Stimulated activated CD4-positive, alpha-beta T cell treated with anti-CD3 and anti-CD28 coated beads, Interleukin-2, amount 100 ng/mL, for 48 hours (primary cell): Measurements from ENCODE around the gene DNAH14.
"Not testable (repeated sequence)": the region's sequence is repeated elsewhere in the genome, so short reads cannot be mapped to it uniquely, and the experiment has no call there.

Experiments used
- DNase-seq, 2 donors: peaks; one replicate each; pipeline ENCODE4 v3.0.0-alpha.2; 2020

Gene DNAH14

DNA sequence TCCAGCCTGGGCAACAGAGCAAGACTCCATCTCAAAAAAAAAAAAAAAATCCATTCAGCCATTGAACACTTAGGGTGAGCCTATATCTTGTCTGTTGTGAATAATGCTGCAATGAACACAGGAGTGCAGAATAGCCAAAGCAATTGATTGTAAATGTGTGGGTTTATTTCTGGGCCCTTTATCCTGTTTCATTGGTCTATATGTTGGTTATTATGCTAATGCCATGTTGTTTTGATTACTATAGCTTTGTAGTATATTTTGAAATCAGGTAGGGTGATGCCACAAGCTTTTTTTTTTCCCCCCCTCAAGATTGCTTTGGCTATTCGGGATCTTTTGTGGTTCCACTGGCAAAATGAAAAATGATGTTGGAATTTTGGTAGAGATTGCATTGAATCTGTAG is 330.8 kb downstream of the DNAH14 start:
- no peak for DNase-seq

DNA sequence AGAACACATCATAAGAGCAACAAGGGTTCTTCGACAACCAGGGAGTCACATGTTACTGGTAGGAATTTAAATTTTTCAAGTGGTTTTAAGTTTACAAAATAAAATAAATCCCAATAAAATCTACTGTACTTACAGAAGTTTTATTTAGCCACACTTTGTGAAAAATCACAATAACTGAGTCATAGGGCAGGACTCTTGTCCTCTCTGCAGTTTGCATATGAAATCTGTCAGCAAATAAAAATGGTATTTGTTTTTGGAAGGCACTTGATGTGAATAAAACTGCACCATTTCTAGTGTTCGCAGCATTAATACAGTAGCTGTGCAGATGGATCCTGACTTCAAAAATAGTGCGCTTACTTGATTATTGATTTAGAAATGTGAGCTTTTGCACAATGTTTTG is 348.0 kb downstream of the DNAH14 start:
- no peak for DNase-seq

DNA sequence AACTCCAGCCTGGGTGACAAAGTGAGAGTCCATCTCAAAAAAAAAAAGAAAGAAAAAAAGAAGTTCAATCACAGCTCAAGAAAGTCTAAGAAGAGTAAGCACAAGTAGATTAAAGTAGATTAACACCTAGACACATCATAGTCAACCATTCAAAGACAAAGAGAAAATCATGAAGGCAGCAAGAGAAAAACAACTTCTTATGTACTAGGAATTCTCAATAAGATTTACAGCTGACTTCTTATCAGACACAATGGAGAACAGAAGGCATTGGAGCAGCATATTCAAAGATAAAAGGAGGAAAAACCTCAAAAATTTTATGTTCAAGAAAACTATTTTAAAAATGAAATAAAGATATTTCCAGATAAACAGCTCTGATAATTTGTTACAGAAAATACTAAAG is 351.1 kb downstream of the DNAH14 start:
- no peak for DNase-seq

DNA sequence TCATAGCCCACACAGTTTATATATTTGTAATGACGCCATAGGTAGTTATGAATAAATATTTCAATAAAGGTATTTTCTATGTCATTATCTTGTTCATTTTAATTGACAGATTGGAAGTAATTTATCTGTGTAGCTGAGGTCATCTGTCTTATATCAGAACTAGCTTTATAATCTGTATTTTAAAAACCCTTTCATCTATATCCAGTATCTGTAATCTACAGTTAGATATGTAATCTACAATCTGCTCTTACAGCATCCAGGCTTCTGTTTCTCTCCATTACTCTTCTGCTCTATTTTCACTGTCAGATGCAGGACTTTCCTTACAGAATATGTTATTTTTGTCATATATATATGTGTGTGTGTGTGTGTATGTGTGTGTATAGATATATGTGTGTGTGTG is 360.8 kb downstream of the DNAH14 start:
- DNase-seq, result no peak

DNA sequence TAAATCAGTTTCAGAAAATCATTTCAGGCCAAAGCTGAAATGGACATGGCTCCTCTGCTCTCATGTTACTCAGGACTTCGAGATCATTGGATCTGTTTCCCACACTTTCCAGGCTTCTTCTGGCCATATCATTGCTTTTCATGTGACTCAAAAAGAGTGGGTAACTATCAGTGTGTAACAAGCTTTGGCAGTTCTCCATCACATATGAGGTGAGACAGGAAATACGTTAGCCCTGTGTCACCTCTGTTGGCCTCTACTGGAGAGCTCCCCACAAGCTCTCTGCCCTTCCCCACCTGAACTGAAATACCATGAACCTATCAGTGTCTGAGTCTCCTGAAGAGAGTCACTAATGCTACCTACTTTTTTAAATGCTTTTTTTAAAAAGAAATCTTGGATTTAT is 370.1 kb downstream of the DNAH14 start:
- DNase-seq, result no peak

DNA sequence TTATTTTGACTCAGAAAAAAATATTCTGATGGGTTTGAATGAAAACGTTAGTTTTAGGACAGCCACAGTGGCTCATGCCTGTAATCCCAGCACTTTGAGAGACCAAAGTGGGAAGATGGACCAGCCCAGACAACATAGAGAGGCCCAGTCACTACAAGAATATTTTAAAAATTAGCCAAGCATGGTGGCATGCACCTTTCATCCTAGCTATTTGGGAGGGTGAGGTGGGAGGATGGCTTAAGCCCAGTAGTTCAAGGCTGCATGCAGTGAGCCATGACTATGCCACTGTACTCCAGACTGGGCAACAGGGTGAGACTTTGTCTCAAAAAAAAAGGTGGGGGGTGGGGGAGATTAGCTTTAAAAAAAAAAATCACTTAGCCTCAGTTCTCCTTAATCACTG is 370.9 kb downstream of the DNAH14 start:
- DNase-seq, result no peak

DNA sequence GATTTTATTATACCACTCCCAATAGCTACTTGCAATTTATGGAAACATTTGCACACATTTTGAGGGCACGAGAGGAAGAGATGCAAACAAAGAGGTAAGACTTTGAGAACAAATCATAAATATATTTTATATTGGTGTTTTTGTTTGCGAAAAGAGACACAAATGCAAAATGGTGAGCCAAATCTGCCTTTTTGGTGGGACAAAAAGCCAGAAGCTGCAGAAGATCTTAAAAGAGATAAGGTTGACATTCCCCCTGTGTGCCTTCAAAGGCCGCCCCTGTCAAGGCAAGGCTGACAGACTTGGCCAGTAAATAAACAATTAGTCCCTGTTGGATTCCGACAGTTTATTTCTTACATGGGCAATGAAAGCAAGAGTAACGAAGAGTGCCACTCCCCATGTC is 375.5 kb downstream of the DNAH14 start:
- DNase-seq, result no peak

DNA sequence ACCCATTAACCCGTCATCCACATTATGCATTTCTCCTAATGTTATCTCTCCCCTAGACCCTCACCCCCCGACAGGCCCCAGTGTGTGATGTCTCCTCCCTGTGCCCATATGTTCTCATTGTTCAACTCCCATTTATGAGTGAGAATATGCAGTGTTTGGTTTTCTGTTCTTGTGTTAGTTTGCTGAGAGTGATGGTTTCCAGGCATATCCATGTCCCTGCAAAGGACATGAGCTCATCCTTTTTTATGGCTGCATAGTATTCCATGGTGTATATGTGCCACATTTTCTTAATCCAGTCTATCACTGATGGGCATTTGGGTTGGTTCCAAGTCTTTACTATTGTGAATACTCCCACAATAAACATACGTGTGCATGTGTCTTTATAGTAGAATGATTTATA is 381.1 kb downstream of the DNAH14 start:
- not testable (repeated sequence) for DNase-seq

DNA sequence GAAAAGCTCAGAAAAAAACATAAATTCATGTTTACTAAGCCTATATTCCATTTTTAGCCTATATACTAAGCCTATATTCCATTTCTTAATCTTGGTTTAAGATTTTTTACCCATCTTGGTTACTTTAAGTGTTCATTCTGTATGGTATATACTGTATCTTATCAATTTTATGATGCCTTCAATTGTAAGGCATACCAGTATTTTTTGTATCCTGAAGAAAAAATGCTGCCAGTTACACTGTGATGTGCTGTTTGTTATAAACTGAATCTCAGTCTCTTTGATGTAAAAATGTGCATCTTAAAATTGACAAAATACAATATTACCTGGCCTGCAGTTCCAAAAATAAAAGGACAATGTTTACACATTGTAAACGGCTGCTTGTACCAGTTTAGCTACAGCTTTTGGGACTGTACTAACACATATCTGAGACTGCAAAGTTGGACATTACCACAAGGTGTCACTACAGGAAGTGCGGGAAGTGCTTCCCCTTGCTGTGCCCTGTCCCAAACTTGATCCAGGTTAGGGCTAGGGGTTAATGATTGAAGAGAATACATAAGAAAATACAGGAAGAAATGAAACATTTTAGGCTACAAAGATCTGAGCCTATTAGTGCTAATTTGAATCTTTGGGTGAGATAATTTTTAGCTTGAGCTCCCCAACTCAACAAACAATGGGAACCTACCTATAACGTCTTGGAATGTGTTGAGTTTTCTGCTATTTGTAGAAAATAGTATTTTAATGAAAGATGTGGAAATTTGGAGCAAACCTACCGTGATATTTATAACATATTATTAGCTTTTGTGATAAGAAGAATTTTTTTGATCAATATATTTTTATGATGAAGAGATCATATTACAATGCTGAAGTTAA is 389.5 kb downstream of the DNAH14 start:
- peak; percentile 7 to 25 for DNase-seq

DNA sequence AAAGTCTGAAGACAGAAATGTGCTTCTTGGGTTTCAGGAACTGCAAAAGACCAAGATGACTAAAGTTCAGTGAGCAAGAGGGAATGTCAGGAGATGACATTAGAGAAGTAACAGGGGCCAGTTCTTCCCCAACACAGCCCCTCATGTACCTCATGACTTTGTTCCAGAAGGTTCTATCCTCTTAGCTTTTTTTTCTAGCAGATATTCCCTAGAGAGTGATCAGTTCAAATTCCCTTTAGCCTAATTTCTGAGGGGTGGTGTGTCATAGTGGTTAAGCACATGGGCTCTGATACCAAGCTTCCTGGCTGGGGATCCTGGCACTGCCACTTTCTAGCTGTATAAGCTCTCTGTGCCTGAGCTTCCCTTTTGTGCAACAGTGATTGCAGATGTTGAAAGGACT is 390.4 kb downstream of the DNAH14 start:
- no peak for DNase-seq

DNA sequence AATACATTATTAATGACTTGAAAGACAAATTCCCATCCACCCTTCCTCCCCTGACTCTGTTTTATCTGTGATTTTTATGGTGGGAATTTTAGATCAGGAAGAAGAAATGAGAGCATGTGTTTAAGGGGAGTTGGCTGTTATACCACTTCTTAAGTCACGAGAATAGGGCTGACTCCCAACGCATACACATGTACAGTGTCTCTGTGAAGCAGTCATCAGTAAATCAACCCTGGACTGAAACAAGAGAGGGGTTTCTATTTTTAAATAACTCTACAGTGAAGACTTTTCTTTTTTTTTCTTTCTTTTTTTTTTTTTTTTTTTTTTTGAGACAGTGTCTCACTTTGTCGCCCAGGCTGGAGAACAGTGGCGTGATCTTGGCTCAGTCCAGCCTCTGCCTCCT is 392.3 kb downstream of the DNAH14 start:
- DNase-seq, result no peak

DNA sequence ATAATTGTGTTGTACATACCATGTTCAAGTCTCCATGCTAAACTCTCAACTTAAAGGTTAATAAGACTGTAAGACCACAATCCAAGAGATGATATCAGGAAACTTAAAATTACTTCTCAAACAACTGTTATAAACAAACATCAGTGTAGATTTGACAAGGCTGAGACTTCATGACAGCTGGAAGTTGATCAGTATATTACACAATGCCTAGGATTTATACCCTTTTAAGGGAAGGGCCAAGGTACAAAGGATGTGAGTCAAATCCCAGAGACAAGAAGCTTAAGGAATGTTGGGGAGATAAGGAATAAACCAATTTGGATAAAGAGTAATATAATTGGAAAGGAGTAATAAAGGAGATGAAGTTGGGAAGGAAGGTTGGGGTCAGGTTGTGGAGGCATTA is 399.6 kb downstream of the DNAH14 start:
- DNase-seq, result no peak

DNA sequence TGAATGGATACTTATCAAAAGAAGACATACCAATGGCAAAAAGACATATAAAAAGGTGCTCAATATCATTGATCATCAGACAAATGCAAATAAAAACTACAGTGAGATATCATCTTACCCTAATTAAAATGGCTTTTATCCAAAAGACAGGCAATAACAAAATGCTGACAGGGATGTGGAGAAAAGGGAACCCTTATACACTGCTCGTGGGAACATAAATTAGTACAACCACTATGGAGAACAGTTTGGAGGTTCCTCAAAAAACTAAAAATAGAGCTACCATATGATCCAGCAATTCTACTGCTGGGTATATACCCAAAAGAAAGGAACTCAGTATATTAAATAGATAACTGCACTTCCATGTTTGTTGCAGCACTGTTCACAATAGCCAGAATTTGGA is 400.5 kb downstream of the DNAH14 start:
- not testable (repeated sequence) for DNase-seq

DNA sequence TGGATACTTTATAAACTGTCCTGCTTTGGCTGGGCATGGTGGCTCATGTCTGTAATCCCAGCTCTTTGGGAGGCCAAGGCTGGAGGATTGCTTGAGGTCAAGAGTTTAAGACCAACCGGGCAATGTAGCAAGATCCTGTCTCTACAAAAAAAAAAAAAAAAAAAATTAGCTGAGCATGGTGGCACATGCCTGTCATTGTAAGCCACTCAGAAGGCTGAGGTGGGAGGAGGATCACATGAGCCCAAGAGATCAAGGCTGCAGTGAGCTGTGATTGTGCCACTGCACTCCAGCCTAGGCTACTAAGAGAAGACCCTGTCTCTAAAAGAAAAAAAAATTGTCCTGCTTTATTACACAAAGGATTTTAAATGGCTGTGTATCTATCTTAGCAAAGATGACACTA is 403.2 kb downstream of the DNAH14 start:
- DNase-seq, result no peak

DNA sequence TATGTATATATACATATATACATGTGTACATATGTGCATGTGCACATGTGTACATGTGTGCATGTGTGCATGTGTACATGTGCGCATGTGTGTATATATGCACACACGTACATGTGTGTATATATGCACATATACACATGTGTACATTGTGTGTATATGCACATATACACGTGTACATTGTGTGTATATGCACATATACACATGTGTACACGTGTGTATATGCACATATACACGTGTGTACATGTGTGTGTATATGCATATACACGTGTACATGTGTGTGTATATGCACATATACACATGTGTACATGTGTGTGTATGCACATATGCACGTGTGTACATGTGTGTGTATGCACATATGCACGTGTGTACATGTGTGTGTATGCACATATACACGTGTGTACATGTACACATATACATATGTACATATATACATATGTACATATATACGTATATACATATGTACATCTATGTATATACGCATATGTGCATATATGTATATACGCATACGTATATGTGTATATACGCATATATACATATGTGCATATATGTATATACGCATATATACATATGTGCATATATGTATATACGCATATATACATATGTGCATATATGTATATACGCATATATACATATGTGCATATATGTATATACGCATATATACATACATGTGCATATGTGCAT is 405.8 kb downstream of the DNAH14 start:
- not testable (repeated sequence) for DNase-seq

DNA sequence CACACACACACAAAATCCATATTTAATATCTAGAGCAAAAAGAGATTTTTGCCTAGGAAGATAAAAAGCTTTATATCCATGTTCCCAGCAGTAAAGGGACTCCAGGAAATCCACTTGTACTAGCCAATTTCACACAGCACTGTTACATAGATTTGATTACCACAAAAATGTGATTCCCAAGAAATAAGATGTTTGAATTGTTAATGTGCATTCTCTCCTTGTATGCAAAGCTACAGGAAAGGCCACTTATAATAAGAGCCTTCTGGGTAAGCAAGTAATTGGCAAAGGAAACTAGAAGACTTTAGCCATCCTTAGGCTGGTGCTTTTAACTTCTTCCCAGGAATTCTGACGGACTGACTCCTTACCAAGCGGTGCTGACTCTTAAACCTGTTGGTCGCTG is 409.1 kb downstream of the DNAH14 start:
- DNase-seq, result no peak

DNA sequence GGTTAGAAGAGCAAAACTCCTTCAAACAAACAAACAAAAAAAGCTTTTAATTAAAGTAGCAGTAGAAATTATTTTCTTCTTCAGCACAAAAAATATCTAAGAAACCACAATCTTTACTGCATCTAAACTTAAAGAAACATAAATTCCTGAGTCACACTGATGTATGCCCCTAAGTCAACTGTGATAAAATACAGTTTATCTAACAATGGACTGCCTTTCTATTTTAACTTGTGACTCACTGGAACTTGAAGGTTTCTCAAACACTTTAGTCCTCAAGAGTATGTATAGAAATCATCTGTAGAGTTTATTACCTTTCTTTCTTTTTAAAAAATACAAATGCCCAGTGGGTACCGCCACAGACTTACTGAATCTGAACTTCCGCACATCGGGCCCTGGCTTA is 412.2 kb downstream of the DNAH14 start:
- DNase-seq, result no peak

DNA sequence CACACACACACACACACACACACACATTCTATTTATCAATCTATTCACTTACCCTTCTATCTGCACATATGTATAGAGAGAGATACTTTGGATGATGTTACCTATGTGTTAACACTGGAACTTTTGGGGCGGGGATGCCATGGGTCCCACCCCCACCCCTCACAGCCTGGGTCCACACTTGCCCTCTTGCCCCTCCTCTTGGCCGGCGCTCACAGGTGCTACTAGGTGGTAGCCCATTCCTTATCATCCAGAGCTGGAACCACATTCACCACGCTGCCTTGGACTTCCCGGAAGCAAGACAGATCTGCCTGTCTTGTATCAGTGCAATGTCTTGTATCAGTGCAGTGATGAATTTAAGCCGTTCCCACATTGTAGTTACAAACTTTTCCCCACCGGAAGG is 413.2 kb downstream of the DNAH14 start:
- DNase-seq, result no peak

DNA sequence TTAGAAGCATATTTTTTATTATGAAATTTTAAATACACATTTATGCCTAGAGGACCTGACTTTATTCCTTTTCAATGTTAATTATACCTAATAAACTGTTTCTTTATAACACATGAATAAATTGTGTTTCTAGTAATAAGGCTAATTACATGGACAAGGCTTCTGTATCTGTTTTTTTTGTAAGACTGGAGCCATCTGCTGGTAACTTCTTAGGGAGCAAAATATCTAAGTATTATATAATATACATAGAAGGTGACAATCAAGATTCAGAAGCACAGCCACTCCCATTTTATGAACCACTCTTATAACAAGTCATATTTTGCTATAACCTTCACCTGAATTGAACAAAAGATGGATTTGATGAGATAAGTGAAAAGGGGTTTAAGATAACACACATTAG is 414.1 kb downstream of the DNAH14 start:
- DNase-seq, result no peak

DNA sequence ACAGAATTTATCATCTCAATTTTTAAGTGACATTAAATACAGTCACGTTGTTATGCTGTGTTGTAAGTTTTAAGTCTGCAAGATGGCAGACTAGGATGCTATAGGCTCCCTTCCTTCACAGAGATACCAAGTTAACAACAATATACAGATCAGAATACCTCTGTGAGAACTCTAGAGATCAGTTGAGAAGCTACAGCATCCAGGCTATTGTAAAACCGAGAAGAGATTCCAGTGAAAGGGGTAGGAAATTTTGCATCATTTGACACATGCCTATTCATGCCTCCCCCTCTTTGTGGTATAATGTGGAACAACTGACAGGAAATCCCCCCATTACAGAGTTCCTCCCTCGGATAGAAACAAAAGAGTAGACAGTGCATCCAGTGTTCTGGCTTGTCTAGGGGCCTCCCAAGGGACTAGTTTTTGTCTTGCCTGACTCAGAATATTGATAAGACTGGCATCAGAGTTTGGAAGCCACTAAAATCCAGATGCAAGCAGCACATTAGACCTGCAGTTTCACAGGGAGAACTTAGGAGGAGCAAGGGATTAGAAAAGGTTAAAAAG is 417.7 kb downstream of the DNAH14 start:
- DNase-seq, result no peak

DNA sequence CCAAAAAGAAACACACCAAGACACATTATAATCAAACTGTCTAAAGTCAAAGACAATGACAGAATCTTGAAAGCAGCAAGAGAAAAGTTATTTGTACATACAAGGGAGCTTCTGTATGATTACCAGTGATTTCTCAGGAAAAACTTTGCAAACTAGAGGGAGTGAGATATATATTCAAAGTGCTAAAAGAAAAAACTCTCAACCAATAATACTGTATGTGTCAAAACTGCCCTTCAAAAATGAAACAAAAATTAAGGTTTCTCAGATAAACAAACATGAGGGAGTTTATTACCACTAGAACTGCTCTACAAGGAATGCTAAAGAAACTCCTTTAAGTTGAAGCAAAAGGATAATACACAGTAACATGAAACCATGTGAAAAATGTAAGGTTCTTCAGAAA is 418.9 kb downstream of the DNAH14 start:
- no peak for DNase-seq

DNA sequence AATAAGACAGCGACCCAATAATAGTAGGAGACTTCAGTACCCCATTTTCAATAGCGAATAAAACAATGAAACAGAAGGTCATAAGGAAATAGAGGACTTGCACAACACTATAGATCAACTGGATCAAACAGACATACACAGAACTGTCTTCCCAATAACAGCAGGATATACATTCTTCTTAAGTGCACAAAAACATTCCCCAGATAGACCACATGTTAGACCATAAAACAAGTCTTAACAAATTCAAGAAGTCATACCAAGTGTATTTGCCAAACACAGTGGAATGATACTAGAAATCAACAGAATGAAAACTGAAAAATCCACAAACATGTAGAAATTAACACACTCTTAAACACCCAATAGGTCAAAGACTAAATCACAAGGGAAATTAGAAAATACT is 420.4 kb downstream of the DNAH14 start:
- no peak for DNase-seq

DNA sequence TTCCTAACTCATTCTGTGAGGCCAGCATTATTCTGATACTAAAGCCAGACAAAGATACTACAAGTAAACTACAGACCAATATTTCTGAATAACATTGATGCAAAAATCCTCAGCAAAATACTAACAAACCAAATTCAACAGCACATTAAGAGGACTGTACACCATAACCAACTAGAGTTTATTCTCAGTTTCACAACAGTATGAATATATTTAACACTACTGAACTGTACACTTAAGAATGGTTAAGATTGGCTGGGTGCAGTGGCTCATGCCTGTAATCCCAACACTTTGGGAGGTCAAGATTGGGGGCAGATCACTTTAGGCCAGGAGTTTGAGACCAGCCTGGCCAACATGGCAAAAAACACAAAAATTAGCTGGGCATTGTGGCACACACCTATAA is 421.4 kb downstream of the DNAH14 start:
- no peak for DNase-seq

DNA sequence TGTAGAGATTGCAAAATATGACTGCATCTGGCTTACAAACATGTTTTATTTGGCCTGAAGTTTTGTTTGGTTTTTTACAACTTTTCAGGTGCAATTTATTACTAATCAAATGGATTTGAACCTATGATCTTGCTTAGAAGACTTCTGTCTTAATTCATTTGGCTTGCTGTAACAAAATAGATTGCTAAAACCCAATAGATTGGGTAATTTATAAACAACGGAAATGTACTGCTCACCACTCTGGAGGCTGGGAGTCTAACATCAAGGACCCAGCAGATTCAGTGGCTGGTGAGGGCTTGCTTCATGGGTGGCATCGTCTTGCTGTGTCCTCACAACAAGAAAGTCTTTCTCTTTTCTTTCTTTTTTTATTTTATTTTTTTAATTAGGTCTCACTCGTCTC is 425.4 kb downstream of the DNAH14 start:
- no peak for DNase-seq
